Thoracic aorta (tissue), 2 donors: Measurements from ENCODE around the gene KRTAP10-6. TPM values are rescaled to one million over a fixed set of nuclear protein-coding genes. Genes with fewer than 3 reads are reported as not detected.
"Not testable (repeated sequence)": the region's sequence is repeated elsewhere in the genome, so short reads cannot be mapped to it uniquely, and the experiment has no call there.

ENCODE experiments used
- ATAC-seq: fragments of 150-250 bp; one replicate; pipeline ENCODE4 v1.8.0; 2017; ENCODE audit warnings: low read depth; ENCODE audit not compliant: insufficient number of reproducible peaks, low FRiP score
- DNase-seq: peaks from one replicate; pipeline ENCODE4 v3.0.0-alpha.2; 2020; ENCODE audit warnings: low spot score
- H3K27ac ChIP-seq, 2 donors: fragments of 200-600 bp; sonication (generic); 1 replicate in 1 of 2; 2 replicates in 1 of 2; pipeline ENCODE4 v1.5.1; 2016; ENCODE audit warnings: mild to moderate bottlenecking in 2 of 2, moderate library complexity in 2 of 2
- H3K27me3 ChIP-seq: fragments of 200-600 bp; sonication (generic); replicated peaks from 2 replicates; pipeline ENCODE4 v1.6.0; 2016; ENCODE audit warnings: mild to moderate bottlenecking; ENCODE audit not compliant: insufficient read depth
- H3K36me3 ChIP-seq: fragments of 200-600 bp; sonication (generic); one replicate; pipeline ENCODE4 v1.5.1; 2016
- H3K4me1 ChIP-seq, 2 donors: fragments of 200-600 bp; sonication (generic); 1 replicate in 1 of 2; 2 replicates in 1 of 2; pipeline versions ENCODE4 v1.5.1 to v1.6.0; 2016; ENCODE audit warnings: low read depth in 2 of 2, mild to moderate bottlenecking in 1 of 2; ENCODE audit not compliant: control insufficient read depth in 1 of 2
- H3K4me3 ChIP-seq: fragments of 200-600 bp; sonication (generic); 2 replicates; pipeline ENCODE4 v1.5.1; 2016; ENCODE audit warnings: mild to moderate bottlenecking
- H3K9me3 ChIP-seq: fragments of 200-600 bp; sonication (generic); 2 replicates; pipeline ENCODE4 v1.5.1; 2016
- total RNA-seq, 2 donors: library from RNA; depleted of rRNA; stranded (reverse); fragments of >200 nt; gene quantifications; one replicate each; pipeline versions ENCODE4 v1.1.0 to v1.2.3, GENCODE V29; 2016
- TF ChIP-seq, protein P1 (sequence below): fragments of 200-600 bp; sonication (generic); IDR thresholded peaks from one replicate; pipeline ENCODE4 v1.5.1; 2019; ENCODE audit warnings: antibody characterized with exemption

The KRTAP10-6 gene
- total RNA-seq, 2 donors from 2014 or later, result not detected

- peaks cover 2% of the 10 kb centered on the region for H3K9me3 ChIP-seq
- no peak overlapping the region for H3K4me3 ChIP-seq
- no peak overlapping the region for H3K27ac ChIP-seq
- H3K36me3 ChIP-seq, result no peaks in the 10 kb centered on the region
- TF ChIP-seq, protein P1, sequence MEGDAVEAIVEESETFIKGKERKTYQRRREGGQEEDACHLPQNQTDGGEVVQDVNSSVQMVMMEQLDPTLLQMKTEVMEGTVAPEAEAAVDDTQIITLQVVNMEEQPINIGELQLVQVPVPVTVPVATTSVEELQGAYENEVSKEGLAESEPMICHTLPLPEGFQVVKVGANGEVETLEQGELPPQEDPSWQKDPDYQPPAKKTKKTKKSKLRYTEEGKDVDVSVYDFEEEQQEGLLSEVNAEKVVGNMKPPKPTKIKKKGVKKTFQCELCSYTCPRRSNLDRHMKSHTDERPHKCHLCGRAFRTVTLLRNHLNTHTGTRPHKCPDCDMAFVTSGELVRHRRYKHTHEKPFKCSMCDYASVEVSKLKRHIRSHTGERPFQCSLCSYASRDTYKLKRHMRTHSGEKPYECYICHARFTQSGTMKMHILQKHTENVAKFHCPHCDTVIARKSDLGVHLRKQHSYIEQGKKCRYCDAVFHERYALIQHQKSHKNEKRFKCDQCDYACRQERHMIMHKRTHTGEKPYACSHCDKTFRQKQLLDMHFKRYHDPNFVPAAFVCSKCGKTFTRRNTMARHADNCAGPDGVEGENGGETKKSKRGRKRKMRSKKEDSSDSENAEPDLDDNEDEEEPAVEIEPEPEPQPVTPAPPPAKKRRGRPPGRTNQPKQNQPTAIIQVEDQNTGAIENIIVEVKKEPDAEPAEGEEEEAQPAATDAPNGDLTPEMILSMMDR, result no peak
- DNase-seq (no peak), ATAC-seq (no peak)
- no peaks in the 10 kb centered on the region for H3K27me3 ChIP-seq
- no peaks in the 10 kb centered on the region for H3K4me1 ChIP-seq
Measured at GRCh38 chr21:44601596-44602462, 9.5 kb upstream of the KRTAP10-6 start.

DNA sequence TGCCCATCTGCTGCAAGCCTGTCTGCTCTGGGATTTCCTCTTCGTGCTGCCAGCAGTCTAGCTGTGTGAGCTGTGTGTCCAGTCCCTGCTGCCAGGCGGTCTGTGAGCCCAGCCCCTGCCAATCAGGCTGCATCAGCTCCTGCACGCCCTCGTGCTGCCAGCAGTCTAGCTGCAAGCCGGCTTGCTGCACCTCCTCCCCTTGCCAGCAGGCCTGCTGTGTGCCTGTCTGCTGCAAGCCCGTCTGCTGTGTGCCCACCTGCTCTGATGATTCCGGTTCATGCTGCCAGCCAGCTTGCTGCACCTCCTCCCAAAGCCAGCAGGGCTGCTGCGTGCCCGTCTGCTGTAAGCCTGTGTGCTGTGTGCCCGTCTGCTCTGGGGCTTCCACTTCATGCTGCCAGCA lies 8.8 kb upstream of the KRTAP10-6 start:
- not testable (repeated sequence) for H3K4me1 ChIP-seq, H3K27me3 ChIP-seq, H3K36me3 ChIP-seq, H3K4me3 ChIP-seq, H3K27ac ChIP-seq, ATAC-seq, H3K9me3 ChIP-seq, DNase-seq

GRCh38 chr21:44600118-44600978 lies 8.0 kb upstream of the KRTAP10-6 start, which contains the start of gene KRTAP10-7:
TSS of gene KRTAP10-7 (plus strand) at chr21:44600597. CDS start at chr21:44600622, 25 bp downstream.
- not testable (repeated sequence) for H3K27ac ChIP-seq, ATAC-seq, H3K9me3 ChIP-seq, H3K36me3 ChIP-seq, H3K4me3 ChIP-seq, H3K27me3 ChIP-seq, DNase-seq, H3K4me1 ChIP-seq

DNA sequence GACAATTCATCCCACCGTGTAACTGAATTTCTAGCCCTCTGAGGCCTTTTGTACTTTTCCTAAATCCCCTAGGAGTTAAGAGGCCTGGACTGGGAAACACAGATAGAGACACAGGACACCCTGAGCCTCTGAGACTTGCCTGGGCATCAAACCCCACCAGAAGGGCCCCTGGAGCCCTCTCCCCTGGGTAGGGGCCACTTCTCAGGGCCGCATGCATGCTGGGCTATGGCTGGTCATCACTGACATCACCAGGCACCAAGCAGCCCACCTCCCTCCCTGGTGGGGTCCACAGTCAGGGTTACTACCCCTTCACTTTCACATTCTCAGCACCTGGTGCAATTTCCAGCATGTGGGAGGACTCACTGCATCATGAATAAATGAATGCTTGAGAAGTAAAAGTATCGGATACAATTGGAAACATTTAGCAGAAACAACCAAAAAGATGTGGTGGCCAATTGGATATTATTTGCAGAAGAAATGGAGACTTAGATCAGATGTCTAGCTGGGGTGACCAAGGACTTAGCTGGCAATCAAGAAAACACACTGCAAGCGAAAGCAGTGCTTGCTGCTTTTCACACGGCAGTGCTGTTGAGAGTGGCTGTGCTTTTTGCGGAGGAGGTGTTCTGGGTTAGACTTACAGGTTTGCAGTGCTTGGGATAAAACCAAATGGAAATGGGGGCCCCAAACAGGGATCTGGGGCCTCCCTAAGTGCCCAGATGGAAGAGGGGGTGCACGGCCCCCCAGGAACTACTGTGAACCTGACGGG lies 7.1 kb upstream of the KRTAP10-6 start:
- TF ChIP-seq, protein P1, result no peak
- no peaks in the 10 kb centered on the region for H3K36me3 ChIP-seq
- DNase-seq, result no peak
- no peak overlapping the region for H3K27ac ChIP-seq
- H3K4me3 ChIP-seq, result no peak overlapping the region
- H3K4me1 ChIP-seq, result no peaks in the 10 kb centered on the region
- ATAC-seq, result no peak
- H3K27me3 ChIP-seq, result no peaks in the 10 kb centered on the region
- H3K9me3 ChIP-seq, result peaks cover 2% of the 10 kb centered on the region

DNA sequence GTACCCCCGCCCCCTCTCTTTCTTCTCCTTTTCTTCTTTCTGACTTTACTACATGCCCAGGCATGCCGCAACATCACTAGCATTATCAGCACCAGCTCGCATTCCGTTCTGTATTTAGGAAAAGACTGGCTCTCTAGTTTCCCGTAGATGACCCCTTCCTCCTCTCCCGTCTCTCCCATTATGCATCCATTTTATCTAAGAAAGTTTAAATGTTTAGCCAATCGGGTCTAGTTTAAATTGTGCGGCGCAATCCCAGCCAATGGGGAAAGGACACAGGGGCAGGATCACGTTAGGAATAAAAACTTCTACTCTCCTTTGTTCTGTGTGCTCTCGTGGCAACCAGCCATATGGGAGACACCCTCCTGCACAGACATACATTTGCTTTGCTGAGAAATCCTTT lies 5.8 kb upstream of the KRTAP10-6 start:
- H3K27ac ChIP-seq, result no peak overlapping the region
- ATAC-seq, result no peak
- H3K4me3 ChIP-seq, result no peak overlapping the region
- TF ChIP-seq, protein P1, result no peak
- no peaks in the 10 kb centered on the region for H3K36me3 ChIP-seq
- no peaks in the 10 kb centered on the region for H3K9me3 ChIP-seq
- H3K27me3 ChIP-seq, result no peaks in the 10 kb centered on the region
- H3K4me1 ChIP-seq, result no peaks in the 10 kb centered on the region
- DNase-seq, result no peak
